Right lobe of liver (tissue), 6 donors: Measurements from ENCODE around the gene CYTH2. TPM values are rescaled to one million over a fixed set of nuclear protein-coding genes. Genes with fewer than 3 reads are reported as not detected.

Experiments
- ATAC-seq, 4 donors: fragments of 200-7000 bp; cut with Tn5 transposase; one replicate each; pipeline ENCODE4 v1.9.1; 2020; ENCODE audit warnings: mild to moderate bottlenecking in 4 of 4, moderate library complexity in 4 of 4
- DNase-seq, 3 donors: peaks; one replicate each; pipeline ENCODE4 v3.0.0-alpha.2; 2020
- H3K27ac ChIP-seq, 3 donors: fragments of 200-600 bp; one replicate each; pipeline ENCODE4 v1.8.0; 2022
- H3K27me3 ChIP-seq, 2 donors: fragments of 200-600 bp; one replicate each; pipeline ENCODE4 v1.8.0; 2022
- H3K36me3 ChIP-seq, 4 donors: fragments of 200-600 bp; sonication (generic) in 1 of 4; one replicate each; pipeline versions ENCODE4 v1.5.1 to v1.8.0; 2017 to 2022; ENCODE audit warnings: control low read depth in 1 of 4
- H3K4me1 ChIP-seq, 4 donors: fragments of 200-600 bp; sonication (generic) in 1 of 4; one replicate each; pipeline versions ENCODE4 v1.5.1 to v1.8.0; 2017 to 2022; ENCODE audit warnings: control low read depth in 1 of 4
- H3K4me3 ChIP-seq, 3 donors: fragments of 200-600 bp; one replicate each; pipeline ENCODE4 v1.8.0; 2022
- H3K9me3 ChIP-seq, 4 donors: fragments of 200-600 bp; sonication (generic) in 1 of 4; one replicate each; pipeline versions ENCODE4 v1.5.1 to v1.8.0; 2017 to 2022; ENCODE audit warnings: control low read depth in 1 of 4
- POLR2A ChIP-seq: fragments of 450-650 bp; IDR thresholded peaks from one replicate; pipeline ENCODE4 v1.6.1; 2017; ENCODE audit warnings: antibody characterized with exemption, mild to moderate bottlenecking
- WGBS: methylation state at CpG from one replicate; pipeline ENCODE4 v1.1.6; 2018; ENCODE audit warnings: low coverage, low lambda C conversion rate; ENCODE audit not compliant: insufficient coverage; ENCODE audit errors: missing lambda C conversion rate; 5-methylcytosine and 5-hydroxymethylcytosine counted together
- intact Hi-C, 2 donors: fragments of 100-400 bp; cut with DNase I; formaldehyde crosslinking; loops; one replicate each; pipeline versions ENCODE4 v1.11.2 to v1.14.1; 2022
- total RNA-seq, 6 experiments: library from RNA; depleted of rRNA in 2 of 6; stranded (reverse); fragments of >200 nt in 2 of 6; fragmentation: NEBNext Ultra II Directional in 3 of 6; extraction: Animal tissue kit (Norgen Biotek cat#: 25700) in 3 of 6; gene quantifications; one replicate each; pipeline versions ENCODE4 v1.1.0 to v1.2.4, GENCODE V29; 2016 to 2023
- TF ChIP-seq, protein P1 (sequence below), 4 donors: fragments of 200-600 bp in 3 of 4; fragments of 450-650 bp in 1 of 4; IDR thresholded peaks; one replicate each; pipeline versions ENCODE4 v1.5.1 to v1.8.0; 2016 to 2022; ENCODE audit warnings: antibody characterized with exemption in 4 of 4, mild to moderate bottlenecking in 2 of 4
- donor health status: DM: no; HTN: yes; CAD: no.
- donor health status: DM: no; HTN: no; CAD: no.
- donor health status: DM: no; HTN: no; CAD: no.
- donor health status: DM: no; HTN: yes; CAD: no.
- donor health status: DM: no; HTN: yes; CAD: no.

The CYTH2 gene
- total RNA-seq, 6 experiments from 2014 or later, result 7.7 to 22.7 (median 13.5) TPM

DNA sequence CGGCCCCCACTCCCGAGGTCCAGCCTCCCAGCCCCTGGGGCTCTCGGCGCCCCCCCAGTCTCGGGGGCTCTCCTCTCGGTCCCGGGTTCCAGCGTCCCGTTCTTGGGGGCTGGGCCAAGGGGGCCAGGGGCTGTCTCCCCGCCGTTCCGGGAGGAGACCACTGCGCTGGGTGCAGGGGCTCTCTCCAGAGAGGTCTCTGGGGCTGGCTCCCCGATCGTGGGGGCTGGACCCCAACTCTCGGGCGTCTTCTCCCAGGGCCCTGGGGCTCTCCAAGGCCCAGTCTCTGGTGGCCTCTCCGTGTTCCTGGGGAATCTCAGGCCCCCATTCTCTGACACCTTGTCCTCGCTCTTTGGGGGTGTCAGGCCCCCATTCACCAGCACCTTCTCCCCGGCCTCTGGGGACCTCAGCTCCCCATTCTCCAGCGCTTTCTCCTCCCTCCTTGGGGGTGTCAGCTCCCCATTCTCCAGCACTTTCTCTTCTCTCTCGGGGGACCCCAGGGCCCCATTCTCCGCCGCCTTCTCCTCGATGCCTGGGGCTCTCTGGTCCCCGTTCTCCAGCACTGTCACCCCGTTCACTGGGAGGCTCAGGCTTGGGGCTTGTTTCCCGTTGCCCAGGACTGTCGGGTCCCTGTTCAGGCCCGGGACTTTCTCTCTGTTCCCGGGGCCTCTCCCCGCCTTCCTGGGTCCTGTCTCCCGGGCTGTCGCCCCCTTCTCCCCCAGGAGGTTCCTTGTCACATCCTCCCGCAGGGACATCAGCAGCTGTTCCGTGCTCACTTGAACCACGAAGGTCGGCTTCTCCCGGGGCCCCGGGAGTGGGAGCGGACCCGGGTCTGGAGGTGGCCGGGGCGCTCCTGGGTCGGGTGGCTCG lies 28.8 kb downstream of the CYTH2 start:
- intact Hi-C loops, result loop anchor here (10.0 kb wide), 2 partner anchors 77 to 97 kb away; no protein-coding TSS in a partner anchor

DNA sequence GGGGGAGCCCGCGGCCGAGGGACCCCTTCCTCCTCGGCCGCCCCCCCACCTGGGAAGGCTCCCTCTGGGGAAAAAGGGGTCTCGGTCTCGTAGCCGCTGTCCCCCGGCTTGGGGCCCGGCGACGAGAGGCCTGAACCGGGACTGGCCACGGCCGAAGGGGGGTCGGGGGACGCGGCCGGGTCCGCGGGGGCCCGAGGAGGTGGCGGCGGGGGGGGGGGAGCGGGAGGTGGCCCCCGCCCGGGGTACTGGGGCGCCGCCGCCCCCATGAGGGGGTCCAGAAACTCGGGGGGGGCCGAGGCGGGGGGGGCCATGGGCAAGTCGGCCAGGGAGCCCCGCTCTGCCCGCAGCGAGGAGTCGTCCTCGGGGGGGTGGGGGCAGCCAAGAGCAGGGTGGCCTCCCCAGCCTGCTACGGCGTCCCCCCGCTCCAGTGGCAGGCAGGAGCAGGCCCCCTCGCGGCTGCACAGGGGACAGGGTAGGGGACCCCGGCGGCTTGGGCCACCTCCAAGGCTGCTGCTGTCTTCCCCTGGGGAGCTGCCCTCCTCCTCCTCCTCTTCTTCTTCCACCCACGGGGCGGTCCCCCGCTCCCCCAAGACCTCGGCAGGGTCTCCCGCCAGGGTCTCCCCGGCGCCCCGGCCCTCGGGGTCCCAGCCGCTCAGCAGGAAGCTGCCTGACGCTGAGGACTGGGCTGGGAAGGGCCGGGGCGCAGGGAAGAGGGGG lies 29.6 kb downstream of the CYTH2 start:
- Histone ChIP-seq H3K9me3 (no peaks in the 10 kb centered on the region), H3K36me3 (no peaks in the 10 kb centered on the region), H3K27me3 (no peaks in the 10 kb centered on the region), H3K4me3 (no peak overlapping the region), H3K27ac (no peak overlapping the region), H3K4me1 (no peaks in the 10 kb centered on the region)
- DNase-seq (no peak), ATAC-seq (no peak)
- no CpG with 5 or more reads among the region's 59 CpGs for WGBS
- TF ChIP-seq, protein P1, sequence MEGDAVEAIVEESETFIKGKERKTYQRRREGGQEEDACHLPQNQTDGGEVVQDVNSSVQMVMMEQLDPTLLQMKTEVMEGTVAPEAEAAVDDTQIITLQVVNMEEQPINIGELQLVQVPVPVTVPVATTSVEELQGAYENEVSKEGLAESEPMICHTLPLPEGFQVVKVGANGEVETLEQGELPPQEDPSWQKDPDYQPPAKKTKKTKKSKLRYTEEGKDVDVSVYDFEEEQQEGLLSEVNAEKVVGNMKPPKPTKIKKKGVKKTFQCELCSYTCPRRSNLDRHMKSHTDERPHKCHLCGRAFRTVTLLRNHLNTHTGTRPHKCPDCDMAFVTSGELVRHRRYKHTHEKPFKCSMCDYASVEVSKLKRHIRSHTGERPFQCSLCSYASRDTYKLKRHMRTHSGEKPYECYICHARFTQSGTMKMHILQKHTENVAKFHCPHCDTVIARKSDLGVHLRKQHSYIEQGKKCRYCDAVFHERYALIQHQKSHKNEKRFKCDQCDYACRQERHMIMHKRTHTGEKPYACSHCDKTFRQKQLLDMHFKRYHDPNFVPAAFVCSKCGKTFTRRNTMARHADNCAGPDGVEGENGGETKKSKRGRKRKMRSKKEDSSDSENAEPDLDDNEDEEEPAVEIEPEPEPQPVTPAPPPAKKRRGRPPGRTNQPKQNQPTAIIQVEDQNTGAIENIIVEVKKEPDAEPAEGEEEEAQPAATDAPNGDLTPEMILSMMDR (IDR thresholded peaks at IDR 0.05), result no peak
- no peak for TF ChIP-seq POLR2A
- intact Hi-C loops, result loop anchor here (10.0 kb wide), 2 partner anchors 76 to 96 kb away; no protein-coding TSS in a partner anchor

More for the DNA sequence above, 28.8 kb downstream of the CYTH2 start:
- WGBS, result 59% methylated on average over 13 of the region's 46 CpGs
- H3K36me3 ChIP-seq, result no peaks in the 10 kb centered on the region
- no peaks in the 10 kb centered on the region for H3K4me1 ChIP-seq
- no peaks in the 10 kb centered on the region for H3K27me3 ChIP-seq
- no peak for DNase-seq
- no peak for TF ChIP-seq POLR2A
- TF ChIP-seq, protein P1 (IDR thresholded peaks at IDR 0.05), result no peak
- no peak overlapping the region for H3K4me3 ChIP-seq
- H3K9me3 ChIP-seq, result no peaks in the 10 kb centered on the region
- no peak overlapping the region for H3K27ac ChIP-seq
- no peak for ATAC-seq

DNA sequence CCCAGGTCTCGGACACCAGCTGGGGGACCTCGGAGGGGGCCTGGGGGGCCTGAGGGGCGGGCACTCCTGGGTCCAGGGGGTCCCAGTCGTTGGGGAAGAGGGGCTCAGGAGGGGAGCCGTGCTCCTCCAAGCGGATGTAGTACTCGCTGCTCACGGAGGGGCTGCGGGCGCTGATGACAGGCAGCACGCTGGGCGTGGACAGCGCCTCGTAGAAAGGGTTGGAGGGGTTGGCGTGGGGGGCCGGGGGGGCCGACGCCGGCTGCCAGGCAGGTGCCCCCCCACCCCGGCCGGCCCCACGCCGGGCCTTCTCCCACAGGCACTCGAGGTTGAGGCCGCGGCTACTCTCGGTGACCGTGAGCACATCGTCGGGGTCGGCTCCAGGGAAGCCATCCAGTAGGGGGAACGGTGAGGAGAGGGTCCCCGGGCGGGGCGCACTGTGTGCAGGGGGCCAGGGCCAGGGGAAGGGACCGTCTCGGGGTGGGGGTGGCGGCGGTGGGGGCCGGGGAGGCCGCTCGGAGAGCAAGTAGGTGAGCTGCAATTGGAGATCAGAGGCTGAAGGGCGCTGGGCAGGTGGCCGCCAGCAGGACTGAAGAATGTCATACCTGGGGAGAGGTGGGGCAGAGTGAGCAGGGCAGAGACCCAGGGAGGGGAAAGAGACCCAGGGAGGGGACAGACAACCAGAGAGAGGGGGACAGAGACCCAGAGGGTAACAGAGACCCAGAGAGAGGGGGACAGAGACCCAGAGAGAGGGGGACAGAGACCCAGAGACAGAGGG lies 30.3 kb downstream of the CYTH2 start:
- DNase-seq (no peak), ATAC-seq (no peak)
- WGBS, result 30% methylated on average over 16 of the region's 44 CpGs
- no peak overlapping the region for H3K27ac ChIP-seq
- no peaks in the 10 kb centered on the region for H3K4me1 ChIP-seq
- no peaks in the 10 kb centered on the region for H3K36me3 ChIP-seq
- no peak overlapping the region for H3K4me3 ChIP-seq
- H3K27me3 ChIP-seq, result no peaks in the 10 kb centered on the region
- intact Hi-C loops, result loop anchor here (10.0 kb wide), 3 partner anchors 75 to 105 kb away; partner anchors contain the start of gene SPACA4 (in 1 of the 2)
- no peaks in the 10 kb centered on the region for H3K9me3 ChIP-seq
- TF ChIP-seq, protein P1 (IDR thresholded peaks at IDR 0.05), result no peak
- TF ChIP-seq POLR2A, result no peak

DNA sequence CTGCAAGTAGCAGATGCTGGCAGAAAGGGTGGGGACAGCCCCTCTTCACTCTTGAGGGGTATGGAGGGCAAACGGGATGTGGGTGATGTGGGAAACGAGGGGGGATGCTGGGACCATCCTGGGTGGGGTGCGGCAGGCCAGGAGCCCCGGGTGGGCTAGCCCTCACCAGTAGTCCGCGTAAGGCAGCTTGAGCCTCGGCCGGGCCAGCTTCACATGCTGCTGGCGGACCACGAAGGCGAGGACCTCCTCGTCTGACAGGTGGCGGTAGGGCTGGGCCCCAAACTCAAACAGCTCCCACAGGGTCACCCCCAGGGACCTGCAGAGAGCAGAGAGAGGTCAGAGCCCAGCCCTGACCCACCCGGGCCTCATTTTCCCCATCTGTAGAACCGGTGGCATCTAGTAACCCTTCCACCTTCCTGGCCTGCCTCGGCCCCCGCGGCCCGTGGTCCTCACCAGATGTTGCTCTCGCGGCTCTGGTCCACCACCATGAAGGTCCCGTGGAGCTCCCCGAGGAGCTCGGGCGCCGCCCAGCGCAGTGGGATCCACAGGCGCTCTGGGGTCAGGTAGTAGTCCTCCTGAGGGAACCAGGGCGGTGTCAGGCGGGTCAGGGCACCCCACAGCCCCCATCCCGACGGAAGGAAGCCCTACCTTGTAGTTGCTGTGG lies 31.8 kb downstream of the CYTH2 start:
- TF ChIP-seq, protein P1 (IDR thresholded peaks at IDR 0.05), result no peak
- H3K27me3 ChIP-seq, result no peaks in the 10 kb centered on the region
- H3K36me3 ChIP-seq, result no peaks in the 10 kb centered on the region
- no peaks in the 10 kb centered on the region for H3K4me1 ChIP-seq
- no peak for DNase-seq
- no peak overlapping the region for H3K27ac ChIP-seq
- no peaks in the 10 kb centered on the region for H3K9me3 ChIP-seq
- WGBS, result 50% methylated on average over 15 of the region's 32 CpGs
- H3K4me3 ChIP-seq, result no peak overlapping the region
- no peak for ATAC-seq
- intact Hi-C loops, result loop anchor here in 1 of 2 donors (10.0 kb wide), 1 partner anchor 104 kb away; the partner anchor contains the start of gene SPACA4
